GM19043 (cell line): ENCODE data around the gene PTK7.

Source experiments
- ATAC-seq: cut with Tn5 transposase; IDR thresholded peaks from one replicate; pipeline ENCODE4 v1.9.1; 2021; ENCODE audit warnings: low read depth; ENCODE audit not compliant: unreplicated experiment

Gene PTK7

GRCh38 chr6:43196337-43196736 is 120.2 kb downstream of the PTK7 start:
- no peak for ATAC-seq

GRCh38 chr6:43199912-43200311 is 123.8 kb downstream of the PTK7 start:
- no peak for ATAC-seq

GRCh38 chr6:43200541-43200940 is 124.4 kb downstream of the PTK7 start:
- no peak for ATAC-seq

GRCh38 chr6:43202451-43202850 is 126.3 kb downstream of the PTK7 start:
- no peak for ATAC-seq

GRCh38 chr6:43203029-43203717 is 127.1 kb downstream of the PTK7 start:
- ATAC-seq = no peak

GRCh38 chr6:43203718-43204095 is 127.6 kb downstream of the PTK7 start:
- ATAC-seq = no peak

- ATAC-seq = no peak
Observed at GRCh38 chr6:43204271-43205105, 128.4 kb downstream of the PTK7 start.

GRCh38 chr6:43205849-43206248 is 129.7 kb downstream of the PTK7 start:
- ATAC-seq = no peak

GRCh38 chr6:43207286-43207685 is 131.2 kb downstream of the PTK7 start:
- no peak for ATAC-seq
